Globus pallidus (tissue), 1 donor: ENCODE data around the gene PDE12.
A peak's percentile ranks its signal among the peaks of the same experiment; 100 is the strongest.
"Not testable (repeated sequence)": the region's sequence is repeated elsewhere in the genome, so short reads cannot be mapped to it uniquely, and the experiment has no call there.

Experiments used
- DNase-seq: peaks from one replicate; pipeline ENCODE4 v3.0.0-alpha.2; 2015; ENCODE audit warnings: low spot score

The PDE12 gene

DNA sequence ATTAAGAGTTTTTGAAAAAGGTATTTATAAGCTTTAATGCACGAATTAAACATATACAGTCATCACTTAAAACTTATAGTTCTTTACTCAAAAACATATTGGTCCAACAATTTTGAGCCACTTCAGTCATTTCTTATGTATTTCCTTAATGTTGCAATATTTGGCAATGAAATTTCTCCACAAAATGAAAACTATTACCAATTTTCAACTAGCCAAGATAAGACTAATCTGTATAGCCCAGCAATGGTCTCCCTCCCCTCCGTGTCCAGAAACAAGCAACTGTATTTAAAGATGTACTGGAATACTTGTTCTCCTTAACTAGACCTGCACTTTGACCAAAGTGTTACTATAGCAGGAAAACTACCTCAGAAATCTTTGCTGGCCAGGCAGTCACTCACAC lies 31.8 kb downstream of the PDE12 start:
- DNase-seq = no peak

DNA sequence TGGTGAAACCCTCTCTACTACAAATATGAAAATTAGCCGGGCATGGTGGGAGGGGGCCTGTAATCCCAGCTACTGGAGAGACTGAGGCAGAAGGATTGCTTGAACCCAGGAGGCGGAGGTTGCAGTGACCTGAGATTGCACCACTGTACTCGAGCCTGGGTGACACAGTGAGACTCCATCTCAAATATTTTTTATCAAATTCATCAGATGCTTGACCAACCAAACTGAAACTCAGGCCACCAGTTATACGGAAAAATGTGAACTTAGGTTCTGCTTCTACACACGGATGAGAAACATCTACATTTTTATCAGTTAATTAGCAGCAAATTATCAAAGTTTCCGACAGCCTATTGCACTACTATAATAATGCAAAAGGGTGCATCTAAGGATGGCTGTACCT lies 36.2 kb downstream of the PDE12 start:
- no peak for DNase-seq

DNA sequence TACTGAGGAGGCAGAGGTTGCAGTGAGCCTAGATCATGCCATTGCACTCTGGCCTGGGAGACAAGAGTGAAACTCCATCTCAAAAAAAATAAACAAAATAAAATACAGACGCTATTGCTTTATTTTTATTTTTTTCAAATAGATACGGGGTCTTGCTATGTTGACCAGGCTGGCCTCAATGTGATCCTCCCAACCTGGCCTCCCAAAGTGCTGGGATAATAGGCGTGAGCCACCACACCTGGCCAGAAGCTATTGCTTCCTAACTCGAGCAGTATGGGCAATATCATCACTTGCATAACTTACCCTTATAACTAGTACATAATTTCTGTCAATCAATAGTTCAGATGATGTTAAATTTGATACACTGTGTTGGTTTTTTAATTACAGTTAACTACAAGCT lies 38.1 kb downstream of the PDE12 start:
- no peak for DNase-seq

DNA sequence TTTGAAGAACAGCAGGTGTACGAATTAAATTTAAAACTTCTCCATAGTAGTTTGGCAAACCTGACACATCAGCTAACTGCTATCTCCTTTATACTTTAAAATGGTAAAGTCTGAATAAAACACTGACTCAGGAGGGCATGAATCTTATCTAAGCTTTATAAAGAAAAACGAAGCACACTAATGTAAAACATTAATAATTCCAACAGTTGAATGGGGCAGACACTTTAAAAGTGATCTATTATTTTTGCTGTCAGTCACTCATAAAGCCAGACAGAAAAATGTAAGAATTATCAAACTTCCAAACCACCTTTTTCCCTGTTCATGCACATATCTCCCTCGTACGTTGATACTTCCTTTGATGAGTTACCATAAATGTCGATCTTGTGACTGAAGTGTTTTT lies 38.5 kb downstream of the PDE12 start:
- DNase-seq = no peak

DNA sequence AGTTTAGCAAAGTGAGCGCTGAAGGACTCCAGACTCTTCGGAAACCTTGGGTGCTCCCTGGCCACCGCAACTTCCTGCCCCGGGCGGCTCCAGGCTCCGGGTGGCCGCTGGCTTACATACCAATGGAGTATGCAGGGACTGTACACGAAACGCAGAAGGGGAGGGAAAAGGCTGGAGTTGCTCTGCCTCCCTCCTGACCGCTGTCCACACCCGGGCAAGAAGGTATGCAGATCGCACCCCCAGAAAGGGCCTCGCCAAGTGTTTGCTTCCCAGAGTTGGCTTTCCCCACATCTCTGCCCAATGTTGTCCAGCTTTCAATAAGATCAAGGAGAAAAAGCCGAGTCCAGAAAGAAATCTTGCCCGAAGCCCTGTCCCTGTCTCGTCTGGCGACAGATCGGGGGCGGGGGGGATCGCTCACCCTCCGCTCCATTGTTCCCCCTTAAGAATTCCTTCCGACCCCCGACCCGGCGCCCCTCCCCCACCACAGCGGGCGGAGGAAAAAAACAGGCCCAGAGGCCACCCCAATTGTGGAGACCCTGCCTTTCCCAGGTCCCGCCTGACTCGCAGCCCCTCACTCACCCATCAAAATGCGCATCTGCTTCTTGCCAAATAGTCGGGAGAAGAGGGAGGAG lies 40.5 kb downstream of the PDE12 start:
- DNase-seq = peak; percentile 62

DNA sequence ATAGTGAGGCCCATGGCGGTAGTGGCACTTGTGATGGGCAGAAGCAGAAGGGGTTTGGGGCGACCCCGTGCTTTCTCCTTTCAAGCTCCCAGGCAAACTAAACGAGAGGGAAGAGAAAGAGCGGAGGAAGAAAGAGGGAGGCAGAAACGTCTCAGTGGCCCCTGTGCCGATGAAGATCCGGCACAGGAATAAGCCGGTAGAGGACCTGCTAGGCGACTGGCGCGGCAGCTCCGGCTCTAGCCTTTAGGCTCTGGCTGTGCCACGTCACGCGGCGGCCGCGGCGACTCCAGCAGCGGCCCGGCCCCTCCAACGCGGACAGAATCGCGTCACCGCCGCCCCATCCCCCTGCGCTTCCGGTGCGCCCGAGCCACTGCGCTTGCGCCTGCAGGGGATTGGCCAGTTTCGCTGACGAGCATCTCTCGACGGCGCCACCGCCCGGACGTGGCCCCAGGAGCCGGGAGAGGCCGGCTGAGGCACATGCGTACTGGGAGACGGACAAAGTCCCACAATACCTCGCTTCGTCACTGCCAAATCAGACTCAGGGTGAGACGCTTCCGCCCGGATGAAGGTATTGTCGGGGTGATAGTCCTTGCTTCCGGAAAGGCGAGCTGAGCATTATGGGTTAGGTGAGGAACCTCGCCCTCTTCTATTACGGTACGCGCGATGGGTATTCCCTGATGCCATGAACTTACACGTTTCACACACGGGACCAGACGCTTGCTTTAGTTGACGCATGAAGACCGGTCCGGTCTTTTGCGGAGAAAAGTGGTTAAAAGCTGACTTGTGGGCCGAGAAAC lies 41.3 kb downstream of the PDE12 start, which contains the start of gene ARF4:
TSS of gene ARF4 (minus strand) at position 218 of the 797 bp plus-strand sequence. CDS start at position 14, 204 bp downstream.
- peak; percentile 99 for DNase-seq

DNA sequence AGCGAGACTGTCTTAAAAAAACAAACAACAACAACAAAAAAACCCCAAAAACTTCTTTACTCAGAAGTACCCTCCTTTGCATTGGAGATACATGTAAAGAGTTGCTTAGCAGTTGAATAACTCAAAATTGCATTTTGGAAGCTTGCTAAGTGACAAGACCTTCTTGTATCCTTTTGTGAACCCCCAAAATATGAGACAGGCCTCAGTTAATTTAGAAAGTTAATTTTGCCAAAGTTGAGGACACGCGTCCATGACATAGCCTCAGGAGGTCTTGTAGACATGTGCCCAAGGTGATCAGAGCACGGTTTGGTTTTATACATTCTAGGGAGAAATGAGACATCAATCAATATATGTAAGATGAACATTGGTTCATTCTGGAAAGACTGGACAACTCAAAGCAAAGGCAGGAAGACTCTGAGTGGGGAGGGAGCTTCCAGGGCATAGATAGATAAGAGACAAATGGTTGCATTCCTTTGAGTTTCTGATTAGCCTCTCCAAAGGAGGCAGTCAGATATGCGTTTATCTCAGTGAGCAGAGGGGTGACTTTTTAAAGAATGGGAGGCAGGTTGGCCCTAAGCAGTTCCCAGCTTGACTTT lies 42.8 kb downstream of the PDE12 start:
- DNase-seq = no peak

DNA sequence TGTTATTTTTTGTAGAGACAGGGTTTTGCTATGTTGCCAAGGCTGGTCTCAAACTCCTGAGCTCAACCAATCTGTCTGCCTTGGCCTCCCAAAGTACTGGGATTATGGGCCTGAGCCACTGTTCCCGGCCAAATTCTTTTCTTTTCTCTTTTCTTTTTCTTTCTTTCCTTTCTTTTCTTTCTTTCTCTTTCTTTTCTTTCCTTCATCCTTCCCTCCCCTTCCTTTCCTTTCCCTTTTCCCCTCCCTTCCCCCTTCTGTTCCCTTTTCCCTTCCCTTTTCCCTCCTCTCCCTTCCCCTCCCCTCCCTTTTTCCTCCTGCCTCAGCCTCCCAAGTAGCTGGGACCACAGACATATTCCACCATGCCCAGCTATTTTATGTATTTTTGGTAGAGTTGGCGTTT lies 44.1 kb downstream of the PDE12 start:
- no peak for DNase-seq

DNA sequence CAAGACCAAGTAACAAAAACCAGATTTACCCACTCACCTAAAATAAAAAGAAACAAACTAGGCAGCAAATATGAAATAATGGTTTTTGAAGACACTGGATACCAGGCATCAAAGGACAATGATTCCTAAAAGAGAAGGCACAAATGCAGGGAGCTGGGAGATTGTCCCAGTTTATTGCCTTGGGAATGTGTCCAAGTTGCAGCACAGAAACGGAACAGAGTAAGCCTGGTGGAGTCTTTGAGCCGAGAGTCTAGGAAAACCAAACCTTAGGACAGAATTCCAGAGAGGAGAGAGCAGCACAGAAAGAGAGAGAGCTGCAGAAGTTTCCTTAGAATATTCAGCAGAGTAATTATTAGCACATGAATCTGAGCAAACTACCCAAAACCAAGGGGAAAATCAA lies 48.9 kb downstream of the PDE12 start:
- no peak for DNase-seq

DNA sequence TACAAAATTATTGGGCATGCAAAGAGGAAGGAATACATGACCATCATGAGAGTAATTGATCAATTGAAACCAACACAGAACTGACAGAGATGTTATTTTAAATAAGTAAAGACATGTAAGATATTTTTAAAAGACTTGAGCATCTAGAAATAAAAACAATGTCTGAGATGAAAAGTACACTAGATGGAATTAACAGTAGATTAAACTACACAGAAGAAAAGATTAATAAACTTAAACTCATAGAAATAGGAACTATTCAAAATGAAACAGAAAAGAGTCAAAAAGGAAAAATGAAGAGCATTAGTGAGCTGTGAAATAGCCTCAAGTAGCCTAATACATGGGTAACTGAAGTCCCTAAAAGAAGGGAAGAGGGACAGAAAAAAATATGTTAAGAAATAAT lies 49.6 kb downstream of the PDE12 start:
- no peak for DNase-seq

DNA sequence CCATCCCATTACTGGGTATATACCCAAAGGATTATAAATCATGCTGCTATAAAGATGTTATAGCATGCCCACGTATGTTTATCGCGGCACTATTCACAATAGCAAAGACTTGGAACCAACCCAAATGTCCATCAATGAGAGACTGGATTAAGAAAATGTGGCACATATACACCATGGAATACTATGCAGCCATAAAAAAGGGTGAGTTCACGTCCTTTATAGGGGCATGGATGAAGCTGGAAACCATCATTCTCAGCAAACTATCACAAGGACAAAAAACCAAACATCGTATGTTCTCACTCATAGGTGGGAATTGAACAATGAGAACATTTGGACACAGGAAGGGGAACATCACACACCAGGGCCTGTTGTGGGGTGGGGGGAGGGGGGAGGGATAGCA lies 55.8 kb downstream of the PDE12 start:
- DNase-seq = not testable (repeated sequence)

DNA sequence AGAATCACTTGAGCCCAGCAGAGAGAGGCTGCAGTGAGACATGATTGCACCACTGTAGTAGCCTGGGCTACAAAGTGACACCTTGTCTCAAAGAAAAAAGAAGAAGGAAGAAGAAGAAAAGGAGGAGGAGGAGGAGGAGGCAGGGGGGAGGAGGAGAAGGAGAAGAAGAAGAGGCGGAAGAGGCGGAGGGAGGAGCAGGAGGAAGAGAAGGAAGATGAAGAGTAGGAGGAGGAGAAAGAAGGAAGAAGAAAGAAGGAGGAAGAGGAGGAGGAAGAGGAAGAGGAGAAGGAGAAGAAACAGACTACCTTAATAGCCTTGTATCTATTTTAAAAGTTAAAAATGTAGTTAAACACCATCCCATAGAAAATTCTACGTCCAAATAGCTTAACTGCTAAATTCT lies 60.2 kb downstream of the PDE12 start:
- no peak for DNase-seq
